Breast epithelium (tissue), 3 donors: ENCODE results near the gene PRRC1.

Source experiments
- CTCF ChIP-seq, 3 donors: fragments of 450-650 bp; IDR thresholded peaks; one replicate each; pipeline ENCODE4 v1.5.1; 2016 to 2017; ENCODE audit warnings: antibody characterized with exemption in 3 of 3, mild to moderate bottlenecking in 3 of 3, moderate library complexity in 3 of 3
- POLR2A ChIP-seq: fragments of 450-650 bp; IDR thresholded peaks from one replicate; pipeline ENCODE4 v1.6.1; 2016; ENCODE audit warnings: antibody characterized with exemption, mild to moderate bottlenecking, moderate library complexity

- TF ChIP-seq CTCF (IDR thresholded peaks at IDR 0.05), result no peak
- TF ChIP-seq POLR2A, result no peak
These were observed 54.1 kb downstream of the PRRC1 start for GRCh38 chr5:127571314-127572131.
